CD4-positive, alpha-beta T cell treated with Interleukin-6 for 4 hours (primary cell): ENCODE results near the gene CLDN6.
A peak's percentile ranks its signal among the peaks of the same experiment; 100 is the strongest.

Experiments
- DNase-seq: peaks from one replicate; pipeline ENCODE4 v3.0.0-alpha.2; 2020; ENCODE audit warnings: mixed read lengths

CLDN6 gene

DNA sequence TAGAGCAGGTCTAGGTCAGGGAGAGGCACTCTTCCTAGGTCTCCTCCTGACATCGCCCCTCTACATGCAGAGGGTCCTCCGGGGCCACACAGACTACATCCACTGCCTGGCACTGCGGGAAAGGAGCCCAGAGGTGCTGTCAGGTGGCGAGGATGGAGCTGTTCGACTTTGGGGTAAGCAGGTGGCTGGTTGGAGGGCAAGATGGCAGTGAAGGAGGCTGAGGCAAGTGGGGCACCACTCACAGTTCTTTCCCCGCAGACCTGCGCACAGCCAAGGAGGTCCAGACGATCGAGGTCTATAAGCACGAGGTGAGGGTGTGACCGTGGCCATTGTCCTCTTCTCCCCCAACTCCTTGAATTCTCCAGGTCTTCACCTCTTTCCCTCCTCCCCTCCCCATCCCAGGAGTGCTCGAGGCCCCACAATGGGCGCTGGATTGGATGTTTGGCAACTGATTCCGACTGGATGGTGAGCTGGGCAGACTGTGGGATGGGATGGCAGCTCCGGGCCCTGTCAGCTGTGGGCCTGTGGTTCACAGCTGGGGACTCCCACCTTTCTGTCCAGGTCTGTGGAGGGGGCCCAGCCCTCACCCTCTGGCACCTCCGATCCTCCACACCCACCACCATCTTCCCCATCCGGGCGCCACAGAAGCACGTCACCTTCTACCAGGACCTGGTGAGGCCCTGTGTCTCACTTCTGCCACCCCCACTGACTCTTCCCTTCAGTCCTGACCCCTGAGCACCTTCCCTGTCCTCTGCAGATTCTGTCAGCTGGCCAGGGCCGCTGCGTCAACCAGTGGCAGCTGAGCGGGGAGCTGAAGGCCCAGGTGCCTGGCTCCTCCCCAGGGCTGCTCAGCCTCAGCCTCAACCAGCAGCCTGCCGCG is 8.9 kb upstream of the CLDN6 start:
- DNase-seq, result no peak

DNA sequence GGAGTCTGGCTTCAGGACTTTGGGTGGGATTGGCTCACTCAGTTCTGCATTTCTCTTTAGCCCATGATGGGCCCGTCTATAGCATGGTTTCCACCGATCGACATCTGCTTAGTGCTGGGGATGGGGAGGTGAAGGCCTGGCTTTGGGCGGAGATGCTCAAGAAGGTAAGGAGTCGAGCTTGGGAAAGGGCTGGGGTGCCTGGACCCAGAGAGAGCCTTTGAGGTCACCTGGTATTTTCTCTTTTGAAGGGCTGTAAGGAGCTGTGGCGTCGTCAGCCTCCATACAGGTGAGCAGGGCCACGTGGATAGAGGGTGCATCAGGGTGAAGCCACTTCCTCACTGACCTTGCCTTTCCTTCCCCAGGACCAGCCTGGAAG is 8.0 kb upstream of the CLDN6 start:
- no peak for DNase-seq

- DNase-seq, result no peak
Measured at GRCh38 chr16:3025032-3026002, 7.3 kb upstream of the CLDN6 start.

DNA sequence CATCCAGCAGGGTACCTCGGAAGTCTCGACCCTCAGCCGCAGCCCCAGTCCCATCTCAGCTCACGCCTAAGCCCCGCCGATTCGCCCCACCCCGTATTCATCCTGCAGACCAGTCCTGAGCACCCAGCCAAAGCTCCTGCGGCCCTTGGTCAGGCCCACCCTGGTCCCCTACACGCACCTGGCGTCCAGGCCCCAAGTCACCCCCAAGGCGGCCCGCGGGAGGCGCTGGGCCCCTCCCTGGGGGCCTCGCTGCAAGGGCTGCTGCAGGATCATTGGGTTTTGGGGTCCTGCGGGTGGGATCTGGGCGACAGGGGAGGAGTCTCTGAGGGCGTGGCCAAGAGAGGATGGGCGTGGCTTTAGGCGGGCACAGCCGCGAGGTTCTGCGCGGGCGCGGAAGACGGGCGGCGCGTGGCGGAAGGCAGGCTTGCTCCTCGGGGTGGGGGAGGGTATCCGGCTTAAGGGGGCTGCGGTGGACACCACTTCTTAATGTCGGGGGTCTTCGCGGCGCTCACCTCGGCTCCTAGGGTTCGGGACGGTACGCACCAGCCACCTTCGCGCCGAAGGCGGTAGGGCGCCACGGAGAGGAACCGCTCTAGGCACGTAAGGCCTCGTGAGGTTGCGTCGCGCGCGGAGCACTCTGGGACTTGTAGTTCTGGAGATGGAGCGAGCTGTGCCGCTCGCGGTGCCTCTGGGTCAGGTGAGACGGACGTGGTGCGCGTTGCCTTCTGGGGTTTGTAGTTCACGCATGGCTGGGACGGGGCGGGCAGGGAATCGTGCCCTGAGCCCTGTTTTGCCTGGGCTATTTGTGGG is 5.9 kb upstream of the CLDN6 start, which contains the start of the genes HCFC1R1 and THOC6:
HCFC1R1 (minus strand) TSS at position 274 of the 810 bp plus-strand sequence; CDS start at position 273, 1 bp downstream.
THOC6 (plus strand) TSS at position 367 of the 810 bp plus-strand sequence; CDS start at position 659, 292 bp downstream.
- DNase-seq, result peak; percentile 97

DNA sequence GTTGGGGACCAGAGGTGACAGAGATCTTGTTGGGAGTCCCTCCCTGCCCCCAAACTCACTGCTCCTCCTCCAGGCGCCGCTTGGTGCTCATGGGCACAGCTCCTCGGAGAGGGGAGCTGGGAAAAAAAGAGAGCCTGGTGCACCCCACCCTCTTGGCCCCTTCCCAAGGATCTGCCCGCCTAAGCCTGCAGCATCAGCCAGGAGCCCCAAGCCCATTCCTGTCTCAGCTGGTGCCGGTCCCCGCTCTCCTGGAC is 5.4 kb upstream of the CLDN6 start:
- DNase-seq, result peak; percentile 41

- DNase-seq, result peak; percentile 44
Measured at GRCh38 chr16:3022684-3023414, 4.9 kb upstream of the CLDN6 start.

- peak; percentile 92 for DNase-seq
Measured at GRCh38 chr16:3022208-3022683, 4.3 kb upstream of the CLDN6 start.

GRCh38 chr16:3021449-3022207 is 3.6 kb upstream of the CLDN6 start:
- peak; percentile 91 for DNase-seq

DNA sequence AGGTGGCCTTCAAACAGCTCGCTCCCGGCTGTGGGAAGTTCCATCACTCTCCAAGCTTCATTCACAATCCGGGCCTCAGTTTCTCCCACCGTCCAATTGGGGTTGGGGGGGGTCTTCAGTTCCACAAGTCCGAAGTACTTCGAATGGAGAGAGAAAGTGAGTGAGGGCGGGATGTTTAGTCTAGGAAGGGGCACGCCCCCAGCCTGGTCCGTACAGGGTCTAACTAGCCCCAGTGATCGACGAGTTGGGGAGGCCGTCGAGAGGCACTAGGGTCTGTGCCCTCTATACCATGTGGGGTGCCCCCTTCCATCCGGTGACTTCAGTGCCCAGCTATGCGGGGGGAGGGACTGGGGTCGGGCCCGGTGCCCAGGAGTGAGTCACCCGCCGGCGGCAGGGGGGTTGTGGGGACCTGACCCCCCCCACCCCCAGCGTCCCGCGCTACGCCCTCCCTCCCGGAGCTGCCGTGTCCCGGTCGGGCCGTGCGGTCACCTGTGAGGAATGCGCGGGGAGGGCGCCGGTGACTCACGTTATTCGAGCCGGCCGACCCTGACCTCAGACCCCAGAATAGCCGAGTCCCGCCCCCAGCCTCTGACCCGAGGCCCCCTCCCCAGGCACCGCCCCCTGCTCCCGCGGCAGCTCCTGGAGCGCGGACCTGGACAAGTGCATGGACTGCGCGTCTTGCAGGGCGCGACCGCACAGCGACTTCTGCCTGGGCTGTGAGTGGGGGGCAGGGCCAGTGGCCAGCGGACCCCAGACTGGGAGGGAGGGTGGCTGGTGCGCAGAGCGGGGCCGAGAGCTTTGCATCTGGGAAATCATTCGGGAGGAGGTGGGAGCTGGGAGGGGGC is 2.8 kb upstream of the CLDN6 start:
- peak; percentile 89 for DNase-seq

GRCh38 chr16:3020247-3020603 is 2.2 kb upstream of the CLDN6 start, which contains the start of gene TNFRSF12A:
TSS of gene TNFRSF12A (plus strand) at chr16:3020368. CDS start at chr16:3020398, 30 bp downstream.
- DNase-seq, result peak; percentile 82

- DNase-seq, result no peak
Measured at GRCh38 chr16:3019594-3020246, 1.7 kb upstream of the CLDN6 start.

- no peak for DNase-seq
Measured at GRCh38 chr16:3017344-3017743, 639 bp downstream of the CLDN6 start.

- DNase-seq, result no peak
Measured at GRCh38 chr16:3015865-3016521, 2.0 kb downstream of the CLDN6 start.

DNA sequence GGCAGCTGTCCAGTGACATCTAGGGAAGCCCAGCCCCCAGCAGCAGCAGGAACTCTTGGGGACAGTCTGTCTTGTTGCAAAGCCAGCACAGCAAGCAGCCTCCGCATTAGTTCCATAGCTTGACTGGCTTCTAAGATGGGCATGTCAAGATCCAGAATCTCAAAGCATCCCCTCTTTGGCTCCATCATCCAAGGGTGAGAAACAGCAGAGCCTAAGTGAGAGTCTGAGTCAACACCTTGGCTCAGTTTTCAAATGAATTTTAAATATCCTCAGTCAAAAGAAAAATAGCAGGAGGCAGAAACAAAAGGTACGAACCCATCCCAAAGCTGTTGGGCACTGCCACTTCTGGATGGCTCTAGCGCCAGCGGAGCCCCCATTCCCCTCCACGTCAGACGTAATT is 3.0 kb downstream of the CLDN6 start:
- DNase-seq, result no peak

DNA sequence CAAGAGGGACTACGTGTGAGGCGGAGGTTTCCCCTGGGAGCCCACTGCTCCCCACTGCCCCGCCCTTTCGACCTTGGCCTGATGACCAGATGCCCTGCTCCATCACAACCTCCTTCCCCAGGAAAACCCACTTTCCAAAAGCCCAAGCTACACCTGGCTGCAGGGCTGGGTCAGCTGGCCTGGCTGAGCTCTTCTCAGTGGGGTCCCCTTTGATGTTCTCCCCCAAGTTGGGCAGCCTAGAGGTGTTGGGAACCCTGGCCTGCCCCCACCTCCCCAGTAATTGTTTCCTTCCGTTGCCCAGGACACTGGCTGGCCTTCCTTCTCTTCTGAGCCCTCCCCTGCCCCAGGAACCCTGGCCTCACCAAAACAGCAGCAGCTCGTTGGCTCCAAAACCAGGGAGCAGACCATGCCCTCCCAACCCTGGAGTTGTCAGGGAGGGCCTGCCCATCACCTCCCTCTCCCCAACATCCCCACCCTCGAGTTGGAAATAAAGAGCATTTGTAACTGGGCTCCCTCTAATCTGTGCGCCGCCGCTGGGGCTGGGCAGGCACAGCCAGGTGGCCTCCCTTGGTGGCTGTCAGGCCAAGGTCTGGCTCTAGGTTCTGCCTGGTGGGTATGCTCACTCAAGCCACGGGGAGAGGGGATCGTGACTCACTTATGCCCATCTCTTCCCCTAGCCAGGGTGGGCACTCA is 3.8 kb downstream of the CLDN6 start:
- no peak for DNase-seq

- DNase-seq, result no peak
Measured at GRCh38 chr16:3013491-3013951, 4.5 kb downstream of the CLDN6 start.

DNA sequence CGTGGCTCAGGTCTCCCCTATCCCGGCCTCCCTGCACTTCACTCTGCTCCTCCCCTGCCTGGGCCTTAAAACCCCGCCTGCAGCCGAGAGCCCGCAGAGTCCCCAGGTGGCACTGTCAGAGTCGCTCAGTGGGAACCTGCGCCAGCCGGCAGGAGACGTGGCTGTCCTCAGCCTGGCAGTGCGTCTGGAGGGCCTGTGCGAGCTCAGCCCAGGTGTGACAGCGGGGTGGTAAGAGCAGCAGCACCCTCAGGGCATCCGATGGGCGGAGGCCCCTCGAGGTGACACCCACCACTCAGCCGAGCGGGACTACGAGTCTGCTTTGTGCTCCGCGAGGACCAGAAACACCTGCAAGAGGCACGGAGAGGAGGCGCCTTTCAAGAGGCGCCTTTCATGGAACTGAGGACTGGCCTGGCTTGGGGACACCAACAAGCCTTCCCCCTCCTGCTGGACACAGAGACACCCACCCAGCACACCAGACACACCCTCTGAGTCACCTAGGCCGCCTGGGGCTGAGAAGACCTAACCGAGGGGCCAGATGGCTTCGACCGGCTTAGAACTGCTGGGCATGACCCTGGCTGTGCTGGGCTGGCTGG is 5.1 kb downstream of the CLDN6 start, which contains the start of gene CLDN9:
CLDN9 (plus strand) TSS at position 96 of the 593 bp plus-strand sequence; CDS start at position 536, 440 bp downstream.
- peak; percentile 23 for DNase-seq

DNA sequence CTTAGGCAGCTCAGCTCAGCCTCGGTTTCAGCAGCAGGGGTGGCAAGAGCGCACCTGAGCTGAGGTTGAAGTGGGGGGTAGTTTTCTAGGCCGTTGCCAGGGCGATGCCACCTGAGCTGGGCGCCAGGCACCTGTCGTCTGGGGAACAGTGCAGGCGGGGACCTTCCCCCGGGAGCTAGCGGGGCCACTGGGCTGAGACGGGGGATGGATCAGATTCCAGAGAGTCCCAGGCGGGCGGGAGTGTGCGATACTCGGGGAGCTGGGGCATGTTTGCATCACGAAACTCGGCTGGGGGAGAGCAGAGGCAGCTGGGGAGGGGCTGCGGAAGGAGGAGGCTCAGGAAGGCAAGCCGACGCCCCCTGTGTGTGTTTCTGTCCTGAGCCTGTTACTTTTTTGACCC is 5.7 kb downstream of the CLDN6 start:
- no peak for DNase-seq
